ENCODE measurements around the gene ATP11A. TPM values are rescaled to one million over a fixed set of nuclear protein-coding genes. Genes with fewer than 3 reads are reported as not detected.
"Not testable (repeated sequence)": the region's sequence is repeated elsewhere in the genome, so short reads cannot be mapped to it uniquely, and the experiment has no call there.

ATP11A gene
- total RNA-seq, 5 donors from 2014 or later (not counting 1 experiment from before 2014, with no cell fraction given): 35.7 to 57.1 (median 48.5) TPM

DNA sequence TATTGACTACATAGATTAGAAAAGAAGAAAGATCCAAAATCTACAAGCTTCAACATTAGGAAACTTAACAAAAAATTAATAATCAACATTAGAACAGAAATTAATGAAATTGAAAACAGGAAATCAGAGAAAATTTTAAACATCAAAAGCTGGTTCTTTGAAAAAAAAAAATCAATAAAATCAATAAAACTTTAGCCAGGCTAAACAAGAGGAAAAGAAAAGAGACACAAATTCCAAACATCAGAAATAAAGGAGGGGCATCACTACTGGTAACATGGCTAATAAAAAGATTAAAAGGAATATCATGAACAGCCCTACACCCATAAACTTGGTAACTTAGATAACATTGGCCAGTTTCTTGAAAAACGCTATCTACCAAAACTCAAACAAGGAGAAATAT lies 110.2 kb downstream of the ATP11A start:
- 100% methylated on average over 1 of the region's 1 CpG for WGBS (ENCODE audit: insufficient coverage)
- Mint-ChIP-seq H3K27me3 (no peaks in the 10 kb centered on the region), H3K4me1 (peaks cover 4 to 10% (median 6%) of the 10 kb centered on the region in 3 donors), H3K27ac (no peak overlapping the region), H3K9me3 (peaks cover 5 to 14% (median 8%) of the 10 kb centered on the region in 3 donors), H3K4me3 (no peak overlapping the region), H3K36me3 (peaks cover 23% of the 10 kb centered on the region)
- CTCF ChIA-PET: no interaction called here
- no peaks in the 10 kb centered on the region for H3K36me3 ChIP-seq (ENCODE audit: control insufficient read depth in 2 of 2, extremely low read depth in 1 of 2, insufficient read depth in 1 of 2, low read length in 1 of 2)
- no peak overlapping the region for H3K27ac ChIP-seq (ENCODE audit: low read length)
- POLR2A ChIA-PET: no interaction called here
- no peaks in the 10 kb centered on the region for H3K9me3 ChIP-seq
- ATAC-seq (replicated peaks in 1 of 4) (no peak), DNase-seq (no peak)
- no peaks in the 10 kb centered on the region for H3K4me1 ChIP-seq (ENCODE audit: control insufficient read depth in 1 of 2, extremely low read depth in 1 of 2, insufficient read depth in 2 of 2, low read length in 2 of 2)
- no peaks in the 10 kb centered on the region for H3K27me3 ChIP-seq (replicated peaks in 1 of 2; ENCODE audit: control insufficient read depth in 2 of 2, extremely low read depth in 1 of 2, insufficient read depth in 2 of 2, low read length in 1 of 2)
- H3K4me3 ChIP-seq (ENCODE audit: control insufficient read depth in 1 of 2, extremely low read depth in 1 of 2, low read length in 1 of 2): no peak overlapping the region

DNA sequence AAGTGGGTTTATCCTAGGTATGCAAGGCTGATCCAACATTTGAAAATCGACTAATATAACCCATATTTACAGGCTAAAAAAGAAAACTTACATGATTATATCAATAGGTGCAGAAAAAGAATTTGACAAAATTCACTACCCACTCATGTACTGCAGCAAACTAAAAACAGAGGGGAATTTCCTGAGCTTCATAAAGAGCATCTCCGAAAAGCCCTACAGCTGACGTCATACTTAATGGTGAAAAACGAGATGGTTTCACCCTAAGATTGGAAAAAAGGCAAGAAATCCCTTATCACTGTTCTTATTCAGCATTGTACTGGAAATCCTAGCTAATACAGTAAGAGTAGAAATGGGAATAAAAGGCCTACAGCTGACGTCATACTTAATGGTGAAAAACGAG lies 111.0 kb downstream of the ATP11A start:
- H3K36me3 ChIP-seq (ENCODE audit: control insufficient read depth in 2 of 2, extremely low read depth in 1 of 2, insufficient read depth in 1 of 2, low read length in 1 of 2); H3K27ac ChIP-seq (ENCODE audit: low read length); POLR2A ChIA-PET; H3K27me3 ChIP-seq (replicated peaks in 1 of 2; ENCODE audit: control insufficient read depth in 2 of 2, extremely low read depth in 1 of 2, insufficient read depth in 2 of 2, low read length in 1 of 2); CTCF ChIA-PET; ATAC-seq (replicated peaks in 1 of 4); H3K9me3 ChIP-seq; H3K27ac Mint-ChIP-seq; H3K4me3 Mint-ChIP-seq; DNase-seq; H3K4me1 ChIP-seq (ENCODE audit: control insufficient read depth in 1 of 2, extremely low read depth in 1 of 2, insufficient read depth in 2 of 2, low read length in 2 of 2); H3K4me3 ChIP-seq (ENCODE audit: control insufficient read depth in 1 of 2, extremely low read depth in 1 of 2, low read length in 1 of 2); H3K27me3 Mint-ChIP-seq: not testable (repeated sequence)
- peaks cover 4 to 10% (median 6%) of the 10 kb centered on the region in 3 donors for H3K4me1 Mint-ChIP-seq
- peaks cover 5 to 14% (median 8%) of the 10 kb centered on the region in 3 donors for H3K9me3 Mint-ChIP-seq
- WGBS (ENCODE audit: insufficient coverage): no CpG with 5 or more reads among the region's 6 CpGs
- H3K36me3 Mint-ChIP-seq: peaks cover 22% of the 10 kb centered on the region

DNA sequence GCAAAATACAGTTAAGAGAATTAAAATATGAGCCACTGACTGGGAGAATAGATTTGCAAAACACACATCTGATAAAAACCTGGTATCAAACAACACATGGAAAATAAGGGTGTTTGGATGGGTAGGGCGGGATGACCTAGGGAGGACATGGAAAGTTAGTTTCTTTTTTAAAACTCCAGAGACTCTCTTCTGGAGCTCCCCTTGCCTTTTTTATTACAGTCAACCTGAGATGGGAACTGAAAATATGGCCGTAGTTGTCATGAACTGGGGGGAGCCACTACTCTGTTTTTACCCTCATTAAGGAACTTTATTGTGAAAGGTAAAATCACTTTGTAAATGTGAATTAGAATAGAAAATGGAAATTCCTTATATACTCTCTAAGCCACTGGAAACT lies 113.0 kb downstream of the ATP11A start:
- POLR2A ChIA-PET: interaction anchor here in 1 of 2 donors (0.5 kb wide), 1 partner anchor 426 kb away, joined by 5 read pairs; no protein-coding TSS in a partner anchor

DNA sequence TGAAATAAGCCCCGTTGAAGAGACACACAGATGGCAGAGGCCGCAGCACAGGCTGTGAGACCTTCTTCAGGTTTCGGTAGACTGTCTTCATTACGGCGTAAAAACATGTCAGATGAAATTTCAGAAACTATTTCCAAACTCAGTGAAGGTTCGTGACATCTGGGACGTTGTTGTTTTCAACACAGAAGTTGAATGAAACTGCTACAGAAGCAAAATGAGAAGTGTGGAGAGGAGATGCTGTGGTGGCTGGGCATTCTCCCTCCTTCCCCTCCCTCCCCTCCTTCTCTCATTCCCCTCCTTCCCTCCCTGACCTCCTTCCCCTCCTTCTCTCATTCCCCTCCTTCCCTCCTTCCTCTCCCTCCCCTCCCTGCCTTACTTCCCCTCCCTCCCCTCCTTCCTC lies 113.6 kb downstream of the ATP11A start:
- Mint-ChIP-seq H3K9me3 (peaks cover 5 to 14% (median 8%) of the 10 kb centered on the region in 3 donors), H3K36me3 (peaks cover 31% of the 10 kb centered on the region), H3K27ac (no peak overlapping the region), H3K27me3 (no peaks in the 10 kb centered on the region), H3K4me3 (no peak overlapping the region), H3K4me1 (peaks cover 0 to 10% (median 6%) of the 10 kb centered on the region in 3 donors)
- H3K27ac ChIP-seq (ENCODE audit: low read length): no peak overlapping the region
- H3K9me3 ChIP-seq: no peaks in the 10 kb centered on the region
- no peaks in the 10 kb centered on the region for H3K27me3 ChIP-seq (replicated peaks in 1 of 2; ENCODE audit: control insufficient read depth in 2 of 2, extremely low read depth in 1 of 2, insufficient read depth in 2 of 2, low read length in 1 of 2)
- ChIA-PET CTCF (no interaction called here), POLR2A (no interaction called here)
- 88% methylated on average over 3 of the region's 7 CpGs for WGBS (ENCODE audit: insufficient coverage)
- ATAC-seq (replicated peaks in 1 of 4): no peak
- H3K36me3 ChIP-seq (ENCODE audit: control insufficient read depth in 2 of 2, extremely low read depth in 1 of 2, insufficient read depth in 1 of 2, low read length in 1 of 2): peaks cover 11 to 18% of the 10 kb centered on the region in 2 donors
- no peak overlapping the region for H3K4me3 ChIP-seq (ENCODE audit: control insufficient read depth in 1 of 2, extremely low read depth in 1 of 2, low read length in 1 of 2)
- no peaks in the 10 kb centered on the region for H3K4me1 ChIP-seq (ENCODE audit: control insufficient read depth in 1 of 2, extremely low read depth in 1 of 2, insufficient read depth in 2 of 2, low read length in 2 of 2)
- no peak for DNase-seq

More for the DNA sequence above, 113.0 kb downstream of the ATP11A start:
- H3K4me3 ChIP-seq (ENCODE audit: control insufficient read depth in 1 of 2, extremely low read depth in 1 of 2, low read length in 1 of 2): no peak overlapping the region
- peaks cover 5 to 14% (median 8%) of the 10 kb centered on the region in 3 donors for H3K9me3 Mint-ChIP-seq
- no peaks in the 10 kb centered on the region for H3K4me1 ChIP-seq (ENCODE audit: control insufficient read depth in 1 of 2, extremely low read depth in 1 of 2, insufficient read depth in 2 of 2, low read length in 2 of 2)
- no CpG with 5 or more reads among the region's 2 CpGs for WGBS (ENCODE audit: insufficient coverage)
- no peaks in the 10 kb centered on the region for H3K27me3 ChIP-seq (replicated peaks in 1 of 2; ENCODE audit: control insufficient read depth in 2 of 2, extremely low read depth in 1 of 2, insufficient read depth in 2 of 2, low read length in 1 of 2)
- H3K27me3 Mint-ChIP-seq: no peaks in the 10 kb centered on the region
- peaks cover 0 to 10% (median 6%) of the 10 kb centered on the region in 3 donors for H3K4me1 Mint-ChIP-seq
- no peak for ATAC-seq (replicated peaks in 1 of 4)
- H3K27ac ChIP-seq (ENCODE audit: low read length): no peak overlapping the region
- no peak for DNase-seq
- no peak overlapping the region for H3K4me3 Mint-ChIP-seq
- CTCF ChIA-PET: no interaction called here
- H3K36me3 Mint-ChIP-seq: peaks cover 31% of the 10 kb centered on the region
- peak overlapping the region in 1 of 2 donors; percentile 31 for H3K27ac Mint-ChIP-seq
- H3K36me3 ChIP-seq (ENCODE audit: control insufficient read depth in 2 of 2, extremely low read depth in 1 of 2, insufficient read depth in 1 of 2, low read length in 1 of 2): peaks cover 11 to 17% of the 10 kb centered on the region in 2 donors
- no peaks in the 10 kb centered on the region for H3K9me3 ChIP-seq

DNA sequence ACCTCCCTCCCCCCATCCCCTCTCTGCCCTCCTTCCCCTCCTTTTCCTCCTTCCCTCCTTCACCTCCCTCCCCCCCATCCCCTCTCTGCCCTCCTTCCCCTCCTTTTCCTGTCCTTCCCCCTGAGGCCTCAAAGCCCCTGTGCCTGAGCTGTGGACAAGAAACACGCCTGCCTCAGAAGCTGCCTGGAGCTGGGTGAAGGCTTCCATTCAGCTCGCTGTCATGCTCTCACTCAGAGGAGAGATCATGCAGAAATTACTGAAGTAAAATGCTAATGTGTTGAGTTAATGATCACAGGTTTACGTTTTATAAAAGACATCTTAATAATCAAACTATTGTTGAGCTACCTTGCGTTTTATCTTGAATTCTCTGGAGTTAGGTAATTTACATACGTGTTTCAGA lies 114.5 kb downstream of the ATP11A start:
- no peak for DNase-seq
- POLR2A ChIA-PET: no interaction called here

DNA sequence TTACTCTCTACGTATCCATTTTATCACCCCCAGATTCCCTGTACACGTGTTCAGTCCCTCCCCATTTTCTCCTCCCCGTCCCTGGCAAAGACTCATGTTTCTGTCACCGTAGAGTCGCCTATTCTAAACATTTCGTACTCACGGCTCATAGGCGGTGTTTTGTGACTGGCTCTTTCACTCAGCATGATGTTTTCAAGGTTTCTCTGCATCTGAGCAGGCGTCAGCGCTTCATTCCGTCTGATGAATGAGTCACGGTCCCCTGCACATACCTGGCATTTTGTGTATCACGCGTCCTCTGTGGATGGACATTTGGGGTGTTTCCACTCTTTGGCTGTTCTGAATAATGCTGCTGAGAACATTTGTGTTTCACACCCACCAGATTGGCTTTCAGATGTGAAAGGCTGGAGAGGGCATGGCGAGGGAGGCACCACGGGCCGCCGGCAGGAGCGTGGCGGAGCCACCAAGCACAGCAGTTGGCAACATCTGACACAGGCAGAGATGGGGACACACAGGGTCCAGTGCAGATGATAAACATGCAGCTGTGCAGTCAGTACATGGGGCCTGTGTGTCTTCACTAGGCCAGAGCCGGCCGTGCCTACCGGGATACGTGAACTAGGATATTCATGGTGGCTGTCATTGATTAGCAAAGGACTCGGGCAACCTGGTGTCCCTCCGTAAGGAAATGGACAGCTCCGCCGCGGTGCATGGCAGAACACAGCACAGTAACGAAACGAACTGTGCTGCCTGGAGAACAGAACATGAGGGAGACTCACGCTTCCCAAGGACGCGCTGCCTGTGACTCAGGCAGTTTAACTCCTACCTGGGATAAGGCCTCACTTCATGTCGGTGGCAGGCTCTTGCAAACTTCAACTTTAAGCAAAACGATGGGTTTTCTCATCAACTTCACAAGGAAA lies 117.2 kb downstream of the ATP11A start:
- Histone ChIP-seq H3K27me3 (replicated peaks in 1 of 2; ENCODE audit: control insufficient read depth in 2 of 2, extremely low read depth in 1 of 2, insufficient read depth in 2 of 2, low read length in 1 of 2) (no peaks in the 10 kb centered on the region), H3K27ac (ENCODE audit: low read length) (no peak overlapping the region), H3K4me1 (ENCODE audit: control insufficient read depth in 1 of 2, extremely low read depth in 1 of 2, insufficient read depth in 2 of 2, low read length in 2 of 2) (no peaks in the 10 kb centered on the region), H3K36me3 (ENCODE audit: control insufficient read depth in 2 of 2, extremely low read depth in 1 of 2, insufficient read depth in 1 of 2, low read length in 1 of 2) (peaks cover 11 to 22% of the 10 kb centered on the region in 2 donors), H3K4me3 (ENCODE audit: control insufficient read depth in 1 of 2, extremely low read depth in 1 of 2, low read length in 1 of 2) (no peak overlapping the region), H3K9me3 (no peaks in the 10 kb centered on the region)
- ATAC-seq (replicated peaks in 1 of 4) (no peak), DNase-seq (no peak)
- H3K4me3 Mint-ChIP-seq: no peak overlapping the region
- H3K36me3 Mint-ChIP-seq: peaks cover 43% of the 10 kb centered on the region
- no peak overlapping the region for H3K27ac Mint-ChIP-seq
- ChIA-PET POLR2A (no interaction called here), CTCF (no interaction called here)
- H3K9me3 Mint-ChIP-seq: no peaks in the 10 kb centered on the region
- H3K4me1 Mint-ChIP-seq: peaks cover 0 to 10% (median 6%) of the 10 kb centered on the region in 3 donors
- 97% methylated on average over 35 of the region's 36 CpGs for WGBS (ENCODE audit: insufficient coverage)
- no peaks in the 10 kb centered on the region for H3K27me3 Mint-ChIP-seq

More for the DNA sequence above, 114.5 kb downstream of the ATP11A start:
- H3K27ac ChIP-seq (ENCODE audit: low read length): no peak overlapping the region
- Mint-ChIP-seq H3K9me3 (peaks cover 0 to 6% (median 0%) of the 10 kb centered on the region in 3 donors), H3K4me3 (no peak overlapping the region), H3K27ac (peak overlapping the region in 1 of 2 donors; percentile 52), H3K36me3 (peaks cover 27% of the 10 kb centered on the region), H3K4me1 (peaks cover 0 to 10% (median 6%) of the 10 kb centered on the region in 3 donors), H3K27me3 (no peaks in the 10 kb centered on the region)
- ATAC-seq (replicated peaks in 1 of 4): no peak
- no peaks in the 10 kb centered on the region for H3K4me1 ChIP-seq (ENCODE audit: control insufficient read depth in 1 of 2, extremely low read depth in 1 of 2, insufficient read depth in 2 of 2, low read length in 2 of 2)
- H3K36me3 ChIP-seq (ENCODE audit: control insufficient read depth in 2 of 2, extremely low read depth in 1 of 2, insufficient read depth in 1 of 2, low read length in 1 of 2): peaks cover 11 to 18% of the 10 kb centered on the region in 2 donors
- no CpG with 5 or more reads among the region's 5 CpGs for WGBS (ENCODE audit: insufficient coverage)
- H3K9me3 ChIP-seq: no peaks in the 10 kb centered on the region
- CTCF ChIA-PET: interaction anchor here in 1 of 2 donors (0.9 kb wide), 1 partner anchor 26 kb away, joined by 3 read pairs; no protein-coding TSS in a partner anchor
- no peaks in the 10 kb centered on the region for H3K27me3 ChIP-seq (replicated peaks in 1 of 2; ENCODE audit: control insufficient read depth in 2 of 2, extremely low read depth in 1 of 2, insufficient read depth in 2 of 2, low read length in 1 of 2)
- no peak overlapping the region for H3K4me3 ChIP-seq (ENCODE audit: control insufficient read depth in 1 of 2, extremely low read depth in 1 of 2, low read length in 1 of 2)

All from T-cell (primary cell).